ENCODE measurements around the gene ACACA. TPM values are rescaled to one million over a fixed set of nuclear protein-coding genes. Genes with fewer than 3 reads are reported as not detected.

The ACACA gene
- total and polyA plus RNA-seq, 12 donors = 18.2 to 112 (median 70.4) TPM

GRCh38 chr17:37062021-37062420 is 344.6 kb downstream of the ACACA start:
- Histone ChIP-seq H3K27ac (no peak overlapping the region), H3K27me3 (no peaks in the 10 kb centered on the region), H3K4me3 (no peak overlapping the region), H3K36me3 (replicated peaks in 1 of 2) (no peaks in the 10 kb centered on the region), H3K9me3 (replicated peaks in 1 of 3) (no peaks in the 10 kb centered on the region), H3K4me1 (replicated peaks in 1 of 2) (no peaks in the 10 kb centered on the region)
- no peak for DNase-seq
- 67 to 78% (median 75%) methylated on average over 9 of the region's 9 CpGs for WGBS, 4 donors
- no peak for TF ChIP-seq CTCF (IDR thresholded peaks at IDR 0.05)
- TF ChIP-seq POLR2A (IDR thresholded peaks at IDR 0.05) = no peak
- intact Hi-C loops (cut with DNase I) = no loop called here

GRCh38 chr17:37060928-37061327 is 345.7 kb downstream of the ACACA start:
- H3K36me3 ChIP-seq (replicated peaks in 1 of 2) = no peaks in the 10 kb centered on the region
- WGBS, 4 donors = 74 to 82% (median 78%) methylated on average over 7 of the region's 7 CpGs
- no peak overlapping the region for H3K27ac ChIP-seq
- H3K27me3 ChIP-seq = no peaks in the 10 kb centered on the region
- no peak for DNase-seq
- TF ChIP-seq POLR2A (IDR thresholded peaks at IDR 0.05) (no peak), CTCF (IDR thresholded peaks at IDR 0.05) (no peak)
- H3K4me1 ChIP-seq (replicated peaks in 1 of 2) = no peaks in the 10 kb centered on the region
- intact Hi-C loops (cut with DNase I) = no loop called here
- no peaks in the 10 kb centered on the region for H3K9me3 ChIP-seq (replicated peaks in 1 of 3)
- no peak overlapping the region for H3K4me3 ChIP-seq

GRCh38 chr17:37060094-37060493 is 346.5 kb downstream of the ACACA start:
- 82 to 94% (median 91%) methylated on average over 6 of the region's 6 CpGs for WGBS, 4 donors
- no peak for DNase-seq
- no peaks in the 10 kb centered on the region for H3K4me1 ChIP-seq (replicated peaks in 1 of 2)
- intact Hi-C loops (cut with DNase I) = no loop called here
- no peak overlapping the region for H3K27ac ChIP-seq
- no peaks in the 10 kb centered on the region for H3K27me3 ChIP-seq
- no peak overlapping the region for H3K4me3 ChIP-seq
- no peaks in the 10 kb centered on the region for H3K9me3 ChIP-seq (replicated peaks in 1 of 3)
- no peaks in the 10 kb centered on the region for H3K36me3 ChIP-seq (replicated peaks in 1 of 2)
- TF ChIP-seq POLR2A (IDR thresholded peaks at IDR 0.05) (no peak), CTCF (IDR thresholded peaks at IDR 0.05) (no peak)

GRCh38 chr17:37059493-37059892 is 347.1 kb downstream of the ACACA start:
- intact Hi-C loops (cut with DNase I) = no loop called here
- DNase-seq = no peak
- no peak overlapping the region for H3K4me3 ChIP-seq
- no peaks in the 10 kb centered on the region for H3K9me3 ChIP-seq (replicated peaks in 1 of 3)
- no peaks in the 10 kb centered on the region for H3K27me3 ChIP-seq
- no peak overlapping the region for H3K27ac ChIP-seq
- H3K36me3 ChIP-seq (replicated peaks in 1 of 2) = no peaks in the 10 kb centered on the region
- TF ChIP-seq POLR2A (IDR thresholded peaks at IDR 0.05) = no peak
- TF ChIP-seq CTCF (IDR thresholded peaks at IDR 0.05) = no peak
- WGBS, 4 donors = 87 to 97% (median 96%) methylated on average over 3 of the region's 3 CpGs
- H3K4me1 ChIP-seq (replicated peaks in 1 of 2) = no peaks in the 10 kb centered on the region

Data from adrenal gland (tissue), 12 donors.